Measurements from ENCODE around the gene ATP9B. TPM values are rescaled to one million over a fixed set of nuclear protein-coding genes. Genes with fewer than 3 reads are reported as not detected.

Gene ATP9B
- polyA plus RNA-seq, 4 donors = 4.3 to 19.6 (median 12.2) TPM

DNA sequence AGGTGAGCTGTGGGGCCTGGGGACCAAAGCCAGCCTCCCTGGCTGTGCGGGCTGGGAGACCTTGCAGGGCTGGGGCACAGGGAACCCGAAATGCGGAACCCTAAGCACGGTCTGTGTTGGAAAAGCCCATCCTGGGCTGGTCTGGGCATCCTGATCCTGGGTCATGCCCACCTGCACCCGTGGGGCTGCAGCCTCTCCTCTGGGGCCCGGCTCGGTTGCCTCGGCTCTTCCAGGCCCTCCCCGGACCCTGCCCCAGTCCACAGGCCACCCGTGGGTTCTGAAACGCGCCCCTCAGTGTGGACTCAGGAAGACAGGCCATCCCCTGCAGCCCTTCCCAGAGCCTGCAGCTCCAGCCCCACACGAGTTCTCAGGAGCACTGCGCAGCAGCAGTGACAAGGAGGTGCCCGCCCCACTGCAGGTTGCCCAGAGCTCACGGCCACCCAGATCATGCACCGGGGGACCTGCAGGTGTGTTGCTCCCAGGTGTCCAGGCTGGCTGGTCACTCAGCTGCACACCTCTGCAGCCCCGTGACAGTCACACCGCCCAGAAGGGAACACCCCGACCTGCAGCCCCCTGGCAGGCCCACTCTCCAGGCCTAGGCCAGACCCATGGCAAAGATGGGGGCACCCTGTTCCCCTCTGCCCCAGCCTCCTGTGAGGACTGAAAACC lies 314.3 kb downstream of the ATP9B start:
- H3K36me3 ChIP-seq (ENCODE audit: control insufficient read depth in 3 of 3, insufficient read depth in 2 of 3, low read depth in 1 of 3, low read length in 3 of 3) = peaks cover 0 to 16% (median 0%) of the 10 kb centered on the region in 3 donors
- no peak overlapping the region for H3K4me3 ChIP-seq (ENCODE audit: low read depth in 1 of 3, low read length in 3 of 3)
- no peaks in the 10 kb centered on the region for H3K4me1 ChIP-seq (ENCODE audit: control insufficient read depth in 3 of 3, insufficient read depth in 2 of 3, low read depth in 1 of 3, low read length in 2 of 3)
- DNase-seq (no peak), FAIRE-seq (no peak)
- WGBS, 3 donors = 61 to 85% (median 68%) methylated on average over 16 to 20 of the region's 20 CpGs
- no peak overlapping the region for H3K27ac ChIP-seq (ENCODE audit: low read depth in 1 of 3, low read length in 2 of 3)
- peaks cover 0 to 15% (median 0%) of the 10 kb centered on the region in 3 donors for H3K27me3 ChIP-seq (ENCODE audit: control insufficient read depth in 3 of 3, insufficient read depth in 3 of 3, low read length in 3 of 3)
- H3K9me3 ChIP-seq (ENCODE audit: control insufficient read depth in 2 of 2, insufficient read depth in 1 of 2, low read depth in 1 of 2, low read length in 1 of 2) = no peaks in the 10 kb centered on the region

DNA sequence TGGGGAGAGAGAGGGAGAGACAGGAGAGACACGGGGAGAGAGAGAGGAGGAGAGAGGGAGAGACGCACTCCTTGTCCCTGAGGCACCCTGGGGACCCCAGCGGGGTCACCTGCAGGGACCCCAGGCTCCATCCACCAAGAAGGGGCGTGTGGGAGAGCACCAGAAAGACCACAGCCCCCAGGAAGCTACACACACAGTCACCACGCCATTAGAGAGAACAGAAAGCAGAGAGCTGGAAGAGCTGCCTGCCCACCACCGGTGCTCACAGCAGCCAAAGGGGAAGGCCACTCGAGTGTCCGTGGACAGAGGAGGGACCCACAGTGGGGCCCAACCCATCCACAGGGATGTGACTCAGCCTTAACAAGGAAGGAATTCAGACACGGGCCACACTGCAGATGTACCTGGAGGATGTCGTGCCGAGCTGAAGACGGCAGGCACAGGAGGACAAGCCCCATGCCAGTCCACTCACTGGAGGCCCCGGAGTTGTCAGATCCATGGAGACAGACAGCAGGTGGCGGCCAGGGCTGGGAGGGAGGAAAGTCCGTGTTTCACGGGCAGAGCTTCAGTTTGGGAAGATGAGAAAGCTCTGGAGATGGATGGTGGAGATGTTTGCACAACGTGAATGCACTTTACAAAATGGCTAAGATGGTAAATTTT lies 315.1 kb downstream of the ATP9B start:
- H3K27me3 ChIP-seq (ENCODE audit: control insufficient read depth in 3 of 3, insufficient read depth in 3 of 3, low read length in 3 of 3) = peaks cover 0 to 21% (median 0%) of the 10 kb centered on the region in 3 donors
- H3K27ac ChIP-seq (ENCODE audit: low read depth in 1 of 3, low read length in 2 of 3) = no peak overlapping the region
- H3K4me3 ChIP-seq (ENCODE audit: low read depth in 1 of 3, low read length in 3 of 3) = no peak overlapping the region
- peaks cover 0 to 10% (median 0%) of the 10 kb centered on the region in 3 donors for H3K36me3 ChIP-seq (ENCODE audit: control insufficient read depth in 3 of 3, insufficient read depth in 2 of 3, low read depth in 1 of 3, low read length in 3 of 3)
- FAIRE-seq (no peak), DNase-seq (no peak)
- 28 to 41% (median 39%) methylated on average over 16 to 17 of the region's 17 CpGs for WGBS, 3 donors
- H3K4me1 ChIP-seq (ENCODE audit: control insufficient read depth in 3 of 3, insufficient read depth in 2 of 3, low read depth in 1 of 3, low read length in 2 of 3) = no peaks in the 10 kb centered on the region
- no peaks in the 10 kb centered on the region for H3K9me3 ChIP-seq (ENCODE audit: control insufficient read depth in 2 of 2, insufficient read depth in 1 of 2, low read depth in 1 of 2, low read length in 1 of 2)

DNA sequence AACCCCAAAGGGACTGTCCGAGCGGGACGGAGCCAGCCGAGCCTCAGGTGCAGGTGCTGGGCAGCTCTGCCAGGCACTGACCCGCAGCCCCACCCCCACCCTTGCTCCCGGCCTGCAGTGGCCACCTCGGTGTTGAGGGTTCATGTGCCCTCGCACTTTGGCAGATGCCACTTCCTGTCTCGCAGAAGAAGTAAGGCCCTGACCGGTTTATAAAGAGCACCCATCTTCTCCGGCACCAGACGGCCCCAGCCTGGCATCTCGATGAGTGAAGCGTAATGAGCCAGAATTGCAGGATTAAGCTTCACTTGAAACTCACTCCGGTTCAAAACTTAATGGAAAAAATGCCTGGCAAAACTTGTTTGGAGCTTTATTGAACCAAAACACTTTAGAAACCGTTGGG lies 315.6 kb downstream of the ATP9B start:
- Histone ChIP-seq H3K9me3 (ENCODE audit: control insufficient read depth in 2 of 2, insufficient read depth in 1 of 2, low read depth in 1 of 2, low read length in 1 of 2) (no peaks in the 10 kb centered on the region), H3K4me1 (ENCODE audit: control insufficient read depth in 3 of 3, insufficient read depth in 2 of 3, low read depth in 1 of 3, low read length in 2 of 3) (no peaks in the 10 kb centered on the region), H3K36me3 (ENCODE audit: control insufficient read depth in 3 of 3, insufficient read depth in 2 of 3, low read depth in 1 of 3, low read length in 3 of 3) (peaks cover 0 to 7% (median 0%) of the 10 kb centered on the region in 3 donors), H3K27ac (ENCODE audit: low read depth in 1 of 3, low read length in 2 of 3) (no peak overlapping the region), H3K27me3 (ENCODE audit: control insufficient read depth in 3 of 3, insufficient read depth in 3 of 3, low read length in 3 of 3) (peaks cover 0 to 27% (median 0%) of the 10 kb centered on the region in 3 donors), H3K4me3 (ENCODE audit: low read depth in 1 of 3, low read length in 3 of 3) (no peak overlapping the region)
- 67 to 69% (median 67%) methylated on average over 16 of the region's 16 CpGs for WGBS, 3 donors
- DNase-seq (no peak), FAIRE-seq (no peak)

DNA sequence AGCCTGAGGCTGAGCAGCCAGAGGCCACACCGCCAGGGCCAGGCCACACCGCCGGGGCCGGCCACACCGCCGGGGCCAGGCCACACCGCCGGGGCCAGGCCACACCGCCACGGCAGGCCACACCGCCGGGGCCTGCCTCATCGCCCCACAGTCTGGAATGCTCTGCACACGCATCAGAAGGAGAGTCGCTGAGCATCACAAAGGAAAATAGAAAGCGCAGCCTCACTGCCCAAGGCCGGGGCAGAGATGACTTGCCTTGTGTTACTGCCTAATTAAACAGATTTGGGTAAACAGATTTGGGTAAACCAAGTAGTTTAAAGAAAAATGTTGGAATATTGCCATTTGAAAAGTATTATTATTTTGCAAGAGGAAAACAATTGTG lies 316.1 kb downstream of the ATP9B start:
- Histone ChIP-seq H3K27ac (ENCODE audit: low read depth in 1 of 3, low read length in 2 of 3) (no peak overlapping the region), H3K9me3 (ENCODE audit: control insufficient read depth in 2 of 2, insufficient read depth in 1 of 2, low read depth in 1 of 2, low read length in 1 of 2) (no peaks in the 10 kb centered on the region), H3K4me3 (ENCODE audit: low read depth in 1 of 3, low read length in 3 of 3) (no peak overlapping the region), H3K36me3 (ENCODE audit: control insufficient read depth in 3 of 3, insufficient read depth in 2 of 3, low read depth in 1 of 3, low read length in 3 of 3) (peaks cover 0 to 3% (median 0%) of the 10 kb centered on the region in 3 donors), H3K27me3 (ENCODE audit: control insufficient read depth in 3 of 3, insufficient read depth in 3 of 3, low read length in 3 of 3) (peaks cover 0 to 28% (median 0%) of the 10 kb centered on the region in 3 donors), H3K4me1 (ENCODE audit: control insufficient read depth in 3 of 3, insufficient read depth in 2 of 3, low read depth in 1 of 3, low read length in 2 of 3) (no peaks in the 10 kb centered on the region)
- FAIRE-seq (no peak), DNase-seq (no peak)
- 69 to 78% (median 74%) methylated on average over 13 to 17 of the region's 17 CpGs for WGBS, 3 donors

DNA sequence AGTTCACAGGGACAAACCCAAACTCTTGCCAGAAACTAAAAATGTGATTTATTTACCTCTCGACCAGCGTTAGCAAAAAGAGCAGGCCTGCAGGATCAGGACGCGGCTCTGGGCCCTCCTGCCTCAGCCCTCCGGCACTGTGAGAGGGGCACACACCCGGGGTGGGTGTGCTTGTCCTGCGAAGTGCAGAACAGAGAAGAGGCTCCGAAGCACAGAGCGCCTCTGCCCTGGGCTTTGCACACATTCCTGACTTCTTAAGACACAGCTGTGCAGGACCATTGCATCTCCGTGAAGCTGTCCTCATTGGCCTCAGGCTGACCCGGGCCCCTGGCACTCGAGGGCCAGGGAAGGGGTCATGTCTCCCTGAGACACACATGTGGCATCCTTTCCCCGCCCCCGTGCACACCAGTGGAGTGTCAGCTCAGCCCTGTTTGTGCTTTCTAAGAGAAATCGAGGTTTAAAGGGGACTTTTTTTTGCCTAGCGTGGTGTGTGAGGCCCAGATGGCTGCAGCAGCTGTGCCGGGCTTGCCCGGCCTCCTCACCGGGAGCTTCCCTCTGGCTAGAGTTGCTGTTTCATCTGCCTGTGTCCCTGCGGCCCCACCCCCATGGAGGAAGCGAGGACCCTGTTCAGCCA lies 316.6 kb downstream of the ATP9B start:
- H3K27ac ChIP-seq (ENCODE audit: low read depth in 1 of 3, low read length in 2 of 3) = no peak overlapping the region
- no peaks in the 10 kb centered on the region for H3K9me3 ChIP-seq (ENCODE audit: control insufficient read depth in 2 of 2, insufficient read depth in 1 of 2, low read depth in 1 of 2, low read length in 1 of 2)
- 69 to 72% (median 70%) methylated on average over 21 of the region's 21 CpGs for WGBS, 3 donors
- no peaks in the 10 kb centered on the region for H3K4me1 ChIP-seq (ENCODE audit: control insufficient read depth in 3 of 3, insufficient read depth in 2 of 3, low read depth in 1 of 3, low read length in 2 of 3)
- no peak overlapping the region for H3K4me3 ChIP-seq (ENCODE audit: low read depth in 1 of 3, low read length in 3 of 3)
- FAIRE-seq (no peak), DNase-seq (no peak)
- H3K36me3 ChIP-seq (ENCODE audit: control insufficient read depth in 3 of 3, insufficient read depth in 2 of 3, low read depth in 1 of 3, low read length in 3 of 3) = no peaks in the 10 kb centered on the region
- H3K27me3 ChIP-seq (ENCODE audit: control insufficient read depth in 3 of 3, insufficient read depth in 3 of 3, low read length in 3 of 3) = peaks cover 0 to 31% (median 0%) of the 10 kb centered on the region in 3 donors

- no peak for FAIRE-seq
Measured at GRCh38 chr18:79386547-79386946, 317.4 kb downstream of the ATP9B start.

DNA sequence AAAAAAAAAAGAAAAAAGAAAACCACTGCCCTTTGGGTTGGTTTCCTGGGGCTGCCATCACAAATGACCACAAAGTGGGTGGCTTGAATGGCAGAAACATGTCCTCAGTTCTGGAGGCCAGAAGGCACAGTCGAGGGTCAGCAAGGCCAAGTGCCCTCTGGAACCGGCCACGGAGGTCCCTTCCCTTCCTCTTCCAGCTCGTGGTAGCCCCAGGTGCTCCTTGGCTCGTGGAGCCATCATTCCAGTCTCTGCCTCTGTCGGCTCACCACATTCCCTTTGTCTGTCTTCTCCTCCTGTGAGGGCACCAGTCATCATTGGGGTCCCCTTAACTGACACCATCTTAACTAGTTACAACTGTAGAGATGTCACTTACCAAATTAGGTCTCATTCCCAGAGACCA lies 318.0 kb downstream of the ATP9B start:
- peaks cover 0 to 41% (median 4%) of the 10 kb centered on the region in 3 donors for H3K27me3 ChIP-seq (ENCODE audit: control insufficient read depth in 3 of 3, insufficient read depth in 3 of 3, low read length in 3 of 3)
- FAIRE-seq (no peak), DNase-seq (no peak)
- no peaks in the 10 kb centered on the region for H3K9me3 ChIP-seq (ENCODE audit: control insufficient read depth in 2 of 2, insufficient read depth in 1 of 2, low read depth in 1 of 2, low read length in 1 of 2)
- H3K36me3 ChIP-seq (ENCODE audit: control insufficient read depth in 3 of 3, insufficient read depth in 2 of 3, low read depth in 1 of 3, low read length in 3 of 3) = no peaks in the 10 kb centered on the region
- H3K4me3 ChIP-seq (ENCODE audit: low read depth in 1 of 3, low read length in 3 of 3) = no peak overlapping the region
- H3K27ac ChIP-seq (ENCODE audit: low read depth in 1 of 3, low read length in 2 of 3) = no peak overlapping the region
- 59 to 80% (median 76%) methylated on average over 6 of the region's 6 CpGs for WGBS, 3 donors
- no peaks in the 10 kb centered on the region for H3K4me1 ChIP-seq (ENCODE audit: control insufficient read depth in 3 of 3, insufficient read depth in 2 of 3, low read depth in 1 of 3, low read length in 2 of 3)

More at GRCh38 chr18:79386547-79386946, 317.4 kb downstream of the ATP9B start:
- Histone ChIP-seq H3K4me1 (ENCODE audit: control insufficient read depth in 3 of 3, insufficient read depth in 2 of 3, low read depth in 1 of 3, low read length in 2 of 3) (no peaks in the 10 kb centered on the region), H3K27ac (ENCODE audit: low read depth in 1 of 3, low read length in 2 of 3) (no peak overlapping the region), H3K36me3 (ENCODE audit: control insufficient read depth in 3 of 3, insufficient read depth in 2 of 3, low read depth in 1 of 3, low read length in 3 of 3) (no peaks in the 10 kb centered on the region), H3K27me3 (ENCODE audit: control insufficient read depth in 3 of 3, insufficient read depth in 3 of 3, low read length in 3 of 3) (peaks cover 0 to 36% (median 4%) of the 10 kb centered on the region in 3 donors), H3K4me3 (ENCODE audit: low read depth in 1 of 3, low read length in 3 of 3) (no peak overlapping the region), H3K9me3 (ENCODE audit: control insufficient read depth in 2 of 2, insufficient read depth in 1 of 2, low read depth in 1 of 2, low read length in 1 of 2) (no peaks in the 10 kb centered on the region)
- no peak for DNase-seq
- WGBS, 3 donors = 80 to 89% (median 89%) methylated on average over 14 of the region's 14 CpGs

DNA sequence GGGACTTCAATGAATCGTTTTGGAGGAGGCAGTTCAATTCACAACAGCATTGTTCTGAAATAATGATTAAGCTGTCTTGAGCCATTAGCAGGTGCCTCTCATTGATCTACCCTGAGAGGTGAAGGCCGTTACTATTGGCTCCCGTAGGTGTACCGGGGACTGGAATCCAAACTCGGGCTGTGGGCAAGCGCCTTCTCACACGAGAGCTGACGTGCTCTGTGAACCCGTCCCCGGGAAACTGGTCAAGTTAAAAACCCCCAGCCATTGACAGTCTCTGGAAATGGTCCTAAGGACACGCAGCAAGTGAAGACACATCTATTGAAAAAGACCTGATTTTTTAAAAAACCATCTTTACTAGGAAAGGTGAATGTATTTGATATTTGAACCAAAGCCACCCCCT lies 318.4 kb downstream of the ATP9B start:
- no peak for DNase-seq
- 30 to 60% (median 50%) methylated on average over 11 of the region's 11 CpGs for WGBS, 3 donors
- H3K27me3 ChIP-seq (ENCODE audit: control insufficient read depth in 3 of 3, insufficient read depth in 3 of 3, low read length in 3 of 3) = peaks cover 0 to 45% (median 4%) of the 10 kb centered on the region in 3 donors

More for the DNA sequence above, 318.4 kb downstream of the ATP9B start:
- H3K4me1 ChIP-seq (ENCODE audit: control insufficient read depth in 3 of 3, insufficient read depth in 2 of 3, low read depth in 1 of 3, low read length in 2 of 3) = no peaks in the 10 kb centered on the region
- H3K36me3 ChIP-seq (ENCODE audit: control insufficient read depth in 3 of 3, insufficient read depth in 2 of 3, low read depth in 1 of 3, low read length in 3 of 3) = no peaks in the 10 kb centered on the region
- H3K4me3 ChIP-seq (ENCODE audit: low read depth in 1 of 3, low read length in 3 of 3) = no peak overlapping the region
- no peak for FAIRE-seq
- H3K9me3 ChIP-seq (ENCODE audit: control insufficient read depth in 2 of 2, insufficient read depth in 1 of 2, low read depth in 1 of 2, low read length in 1 of 2) = no peaks in the 10 kb centered on the region
- no peak overlapping the region for H3K27ac ChIP-seq (ENCODE audit: low read depth in 1 of 3, low read length in 2 of 3)

Data from small intestine (tissue), 7 donors.